Measurements from ENCODE around the gene FARP2. TPM values are rescaled to one million over a fixed set of nuclear protein-coding genes. Genes with fewer than 3 reads are reported as not detected.
"Not testable (repeated sequence)": the region's sequence is repeated elsewhere in the genome, so short reads cannot be mapped to it uniquely, and the experiment has no call there.

FARP2 gene
- total RNA-seq, 1 experiment from 2014 or later = 30.4 TPM

- no peak for DNase-seq (ENCODE audit: extremely low read depth, low read depth)
Observed at GRCh38 chr2:241519669-241520068, 163.6 kb downstream of the FARP2 start.

- DNase-seq (ENCODE audit: extremely low read depth, low read depth) = no peak
Observed at GRCh38 chr2:241522477-241522876, 166.4 kb downstream of the FARP2 start.

- DNase-seq (ENCODE audit: extremely low read depth, low read depth) = not testable (repeated sequence)
Observed at GRCh38 chr2:241525818-241526780, 170.0 kb downstream of the FARP2 start.

GRCh38 chr2:241530571-241530970 is 174.5 kb downstream of the FARP2 start:
- DNase-seq (ENCODE audit: extremely low read depth, low read depth) = no peak

GRCh38 chr2:241531161-241531722 is 175.2 kb downstream of the FARP2 start:
- no peak for DNase-seq (ENCODE audit: extremely low read depth, low read depth)

GRCh38 chr2:241532168-241532567 is 176.1 kb downstream of the FARP2 start:
- no peak for DNase-seq (ENCODE audit: extremely low read depth, low read depth)

GRCh38 chr2:241532733-241533601 is 176.9 kb downstream of the FARP2 start:
- DNase-seq (ENCODE audit: extremely low read depth, low read depth) = no peak

- DNase-seq (ENCODE audit: extremely low read depth, low read depth) = no peak
Observed at GRCh38 chr2:241534293-241534692, 178.2 kb downstream of the FARP2 start.

GRCh38 chr2:241534701-241535375 is 178.8 kb downstream of the FARP2 start:
- DNase-seq (ENCODE audit: extremely low read depth, low read depth) = no peak

GRCh38 chr2:241535871-241536655 is 180.0 kb downstream of the FARP2 start:
- DNase-seq (ENCODE audit: extremely low read depth, low read depth) = no peak

GRCh38 chr2:241538838-241539615 is 182.9 kb downstream of the FARP2 start:
- DNase-seq (ENCODE audit: extremely low read depth, low read depth) = no peak

- DNase-seq (ENCODE audit: extremely low read depth, low read depth) = no peak
Observed at GRCh38 chr2:241539616-241540374, 183.7 kb downstream of the FARP2 start.

- no peak for DNase-seq (ENCODE audit: extremely low read depth, low read depth)
Observed at GRCh38 chr2:241540401-241540770, 184.3 kb downstream of the FARP2 start.

GRCh38 chr2:241540771-241541561 is 184.9 kb downstream of the FARP2 start:
- DNase-seq (ENCODE audit: extremely low read depth, low read depth) = peak; percentile 58

GRCh38 chr2:241541564-241542277 is 185.6 kb downstream of the FARP2 start:
- DNase-seq (ENCODE audit: extremely low read depth, low read depth) = no peak

- no peak for DNase-seq (ENCODE audit: extremely low read depth, low read depth)
Observed at GRCh38 chr2:241542278-241542605, 186.2 kb downstream of the FARP2 start.
